GM23338 (cell line): ENCODE results near the gene POLE4. TPM values are rescaled to one million over a fixed set of nuclear protein-coding genes. Genes with fewer than 3 reads are reported as not detected.
A peak's percentile ranks its signal among the peaks of the same experiment; 100 is the strongest.

Source experiments
- ATAC-seq: fragments of 200-7000 bp; cut with Tn5 transposase; 3 replicates; pipeline ENCODE4 v1.9.1; 2020
- DNase-seq: peaks from one replicate; pipeline ENCODE4 v3.0.0-alpha.2; 2015; ENCODE audit warnings: low spot score
- H2AFZ ChIP-seq: fragments of 200-600 bp; sonication (generic); 2 replicates; pipeline ENCODE4 v1.8.0; 2016; ENCODE audit warnings: antibody characterized with exemption, mild to moderate bottlenecking, moderate library complexity
- H3F3A ChIP-seq: fragments of 200-600 bp; sonication (generic); replicated peaks from 2 replicates; pipeline ENCODE4 v1.8.0; 2017; ENCODE audit warnings: antibody characterized with exemption, mixed run types, low read depth
- H3K27ac ChIP-seq: fragments of 200-600 bp; sonication (generic); 2 replicates; pipeline ENCODE4 v1.6.1; 2016; ENCODE audit warnings: low read depth
- H3K27me3 ChIP-seq: fragments of 200-600 bp; sonication (generic); 2 replicates; pipeline ENCODE4 v1.8.0; 2016; ENCODE audit warnings: mild to moderate bottlenecking, mixed run types, moderate library complexity; ENCODE audit not compliant: insufficient read depth
- H3K36me3 ChIP-seq: fragments of 200-600 bp; sonication (generic); 2 replicates; pipeline ENCODE4 v1.8.0; 2016; ENCODE audit warnings: mild to moderate bottlenecking; ENCODE audit not compliant: insufficient read depth
- H3K4me1 ChIP-seq: fragments of 200-600 bp; sonication (generic); 2 replicates; pipeline ENCODE4 v1.8.0; 2016; ENCODE audit warnings: mild to moderate bottlenecking, moderate library complexity; ENCODE audit not compliant: insufficient read depth
- H3K4me2 ChIP-seq: fragments of 200-600 bp; sonication (generic); 2 replicates; pipeline ENCODE4 v1.7.1; 2017; ENCODE audit warnings: mixed run types
- H3K4me3 ChIP-seq: fragments of 200-600 bp; sonication (generic); 2 replicates; pipeline ENCODE4 v1.6.1; 2016; ENCODE audit warnings: mixed run types
- H3K79me2 ChIP-seq: fragments of 200-600 bp; sonication (generic); replicated peaks from 2 replicates; pipeline ENCODE4 v1.8.0; 2017; ENCODE audit warnings: mild to moderate bottlenecking; ENCODE audit not compliant: insufficient read depth
- H3K9me2 ChIP-seq: fragments of 200-600 bp; sonication (generic); 2 replicates; pipeline ENCODE4 v1.8.0; 2017; ENCODE audit not compliant: insufficient read depth
- H4K20me1 ChIP-seq: fragments of 200-600 bp; sonication (generic); replicated peaks from 2 replicates; pipeline ENCODE4 v1.8.0; 2017; ENCODE audit warnings: mild to moderate bottlenecking; ENCODE audit not compliant: insufficient read depth
- H3K27ac Mint-ChIP-seq: 2 replicates; pipeline ENCODE4 v1.8.0; 2020; ENCODE audit warnings: inconsistent platforms, mild to moderate bottlenecking, moderate library complexity, mixed read lengths
- H3K27me3 Mint-ChIP-seq: 3 replicates; pipeline ENCODE4 v1.8.0; 2022; ENCODE audit warnings: low read depth, mild to moderate bottlenecking, moderate library complexity, mixed read lengths, inconsistent platforms; ENCODE audit not compliant: insufficient read depth, poor library complexity
- H3K36me3 Mint-ChIP-seq: 3 replicates; pipeline ENCODE4 v1.8.0; 2021; ENCODE audit warnings: low read depth, mild to moderate bottlenecking, inconsistent platforms, moderate library complexity, mixed read lengths
- H3K4me1 Mint-ChIP-seq: 3 replicates; pipeline ENCODE4 v1.8.0; 2020; ENCODE audit warnings: mild to moderate bottlenecking, inconsistent platforms, mixed read lengths
- H3K4me3 Mint-ChIP-seq: 3 replicates; pipeline ENCODE4 v1.8.0; 2021; ENCODE audit warnings: moderate library complexity, mild to moderate bottlenecking, inconsistent platforms, mixed read lengths
- H3K9me3 Mint-ChIP-seq: 3 replicates; pipeline ENCODE4 v1.8.0; 2020; ENCODE audit warnings: moderate library complexity, mild to moderate bottlenecking, inconsistent platforms, mixed read lengths
- CREB1 ChIP-seq: fragments of 250-450 bp; sonication (Bioruptor Pico); IDR thresholded peaks from 2 replicates; pipeline ENCODE4 v1.5.0; 2020; ENCODE audit warnings: low read depth, mild to moderate bottlenecking, moderate library complexity
- EZH2 ChIP-seq: fragments of 200-600 bp; sonication (generic); IDR thresholded peaks from one replicate; pipeline ENCODE4 v1.8.0; 2017; ENCODE audit warnings: antibody characterized with exemption, mild to moderate bottlenecking, low read depth; ENCODE audit not compliant: unreplicated experiment
- STAT1 ChIP-seq: IDR thresholded peaks from one replicate; pipeline ENCODE4 v1.6.1; 2016; ENCODE audit warnings: antibody characterized with exemption; ENCODE audit not compliant: unreplicated experiment
- ZNF114 ChIP-seq: fragments of 250-450 bp; sonication (Bioruptor Pico); IDR thresholded peaks from 2 replicates; pipeline ENCODE4 v1.5.0; 2020; ENCODE audit warnings: mild to moderate bottlenecking, moderate library complexity
- polyA plus RNA-seq: library from polyadenylated mRNA; unstranded; fragments of >200 nt; fragmentation: Nextera tagmentation; extraction: Ambion mirVana; gene quantifications from 2 replicates; pipeline ENCODE4 v1.2.1, GENCODE V29; 2016
- total RNA-seq: library from RNA; depleted of rRNA; stranded (reverse); fragments of >200 nt; shearing (Covaris generic); gene quantifications from 2 replicates; pipeline ENCODE4 v1.2.3, GENCODE V29; 2014
- TF ChIP-seq, protein P1 (sequence below): fragments of 250-450 bp; sonication (Bioruptor Pico); IDR thresholded peaks from 2 replicates; pipeline ENCODE4 v1.5.0; 2020; ENCODE audit warnings: mild to moderate bottlenecking, moderate library complexity
- TF ChIP-seq, protein P2 (sequence below): IDR thresholded peaks from 2 replicates; pipeline ENCODE4 v1.6.1; 2016; ENCODE audit warnings: antibody characterized with exemption
- TF ChIP-seq, protein P3 (sequence below), 2 experiments: fragments of 200-600 bp in 1 of 2; sonication (generic) in 1 of 2; conservative IDR thresholded peaks; 2 replicates each; pipeline versions ENCODE4 v1.5.1 to v1.6.1; 2016 to 2017; ENCODE audit warnings: antibody characterized with exemption in 2 of 2, low read depth in 2 of 2, mild to moderate bottlenecking in 2 of 2, moderate library complexity in 1 of 2

POLE4 gene
- total and polyA plus RNA-seq, 2 experiments from 2014 or later, result 24.4 to 105 TPM

DNA sequence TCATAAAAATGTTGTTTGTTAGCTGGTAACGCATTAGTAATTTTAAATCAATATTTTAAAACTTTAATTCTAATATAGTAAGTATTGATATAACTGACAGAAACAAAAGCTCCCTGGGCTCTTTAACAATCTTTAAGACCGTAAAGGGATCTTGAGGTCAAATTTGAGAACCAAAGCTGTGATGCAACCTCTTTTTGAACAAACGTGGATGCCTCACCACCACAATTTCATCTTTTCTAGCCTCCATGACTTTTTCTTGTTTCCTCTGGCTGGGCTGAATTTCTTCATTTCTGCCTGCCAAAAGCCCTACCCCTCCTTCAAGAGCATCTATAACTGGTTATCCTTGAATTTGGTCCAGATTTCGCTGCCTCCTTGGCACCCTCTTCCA, 563 bp upstream of the POLE4 start (continued):
- TF ChIP-seq, protein P1, sequence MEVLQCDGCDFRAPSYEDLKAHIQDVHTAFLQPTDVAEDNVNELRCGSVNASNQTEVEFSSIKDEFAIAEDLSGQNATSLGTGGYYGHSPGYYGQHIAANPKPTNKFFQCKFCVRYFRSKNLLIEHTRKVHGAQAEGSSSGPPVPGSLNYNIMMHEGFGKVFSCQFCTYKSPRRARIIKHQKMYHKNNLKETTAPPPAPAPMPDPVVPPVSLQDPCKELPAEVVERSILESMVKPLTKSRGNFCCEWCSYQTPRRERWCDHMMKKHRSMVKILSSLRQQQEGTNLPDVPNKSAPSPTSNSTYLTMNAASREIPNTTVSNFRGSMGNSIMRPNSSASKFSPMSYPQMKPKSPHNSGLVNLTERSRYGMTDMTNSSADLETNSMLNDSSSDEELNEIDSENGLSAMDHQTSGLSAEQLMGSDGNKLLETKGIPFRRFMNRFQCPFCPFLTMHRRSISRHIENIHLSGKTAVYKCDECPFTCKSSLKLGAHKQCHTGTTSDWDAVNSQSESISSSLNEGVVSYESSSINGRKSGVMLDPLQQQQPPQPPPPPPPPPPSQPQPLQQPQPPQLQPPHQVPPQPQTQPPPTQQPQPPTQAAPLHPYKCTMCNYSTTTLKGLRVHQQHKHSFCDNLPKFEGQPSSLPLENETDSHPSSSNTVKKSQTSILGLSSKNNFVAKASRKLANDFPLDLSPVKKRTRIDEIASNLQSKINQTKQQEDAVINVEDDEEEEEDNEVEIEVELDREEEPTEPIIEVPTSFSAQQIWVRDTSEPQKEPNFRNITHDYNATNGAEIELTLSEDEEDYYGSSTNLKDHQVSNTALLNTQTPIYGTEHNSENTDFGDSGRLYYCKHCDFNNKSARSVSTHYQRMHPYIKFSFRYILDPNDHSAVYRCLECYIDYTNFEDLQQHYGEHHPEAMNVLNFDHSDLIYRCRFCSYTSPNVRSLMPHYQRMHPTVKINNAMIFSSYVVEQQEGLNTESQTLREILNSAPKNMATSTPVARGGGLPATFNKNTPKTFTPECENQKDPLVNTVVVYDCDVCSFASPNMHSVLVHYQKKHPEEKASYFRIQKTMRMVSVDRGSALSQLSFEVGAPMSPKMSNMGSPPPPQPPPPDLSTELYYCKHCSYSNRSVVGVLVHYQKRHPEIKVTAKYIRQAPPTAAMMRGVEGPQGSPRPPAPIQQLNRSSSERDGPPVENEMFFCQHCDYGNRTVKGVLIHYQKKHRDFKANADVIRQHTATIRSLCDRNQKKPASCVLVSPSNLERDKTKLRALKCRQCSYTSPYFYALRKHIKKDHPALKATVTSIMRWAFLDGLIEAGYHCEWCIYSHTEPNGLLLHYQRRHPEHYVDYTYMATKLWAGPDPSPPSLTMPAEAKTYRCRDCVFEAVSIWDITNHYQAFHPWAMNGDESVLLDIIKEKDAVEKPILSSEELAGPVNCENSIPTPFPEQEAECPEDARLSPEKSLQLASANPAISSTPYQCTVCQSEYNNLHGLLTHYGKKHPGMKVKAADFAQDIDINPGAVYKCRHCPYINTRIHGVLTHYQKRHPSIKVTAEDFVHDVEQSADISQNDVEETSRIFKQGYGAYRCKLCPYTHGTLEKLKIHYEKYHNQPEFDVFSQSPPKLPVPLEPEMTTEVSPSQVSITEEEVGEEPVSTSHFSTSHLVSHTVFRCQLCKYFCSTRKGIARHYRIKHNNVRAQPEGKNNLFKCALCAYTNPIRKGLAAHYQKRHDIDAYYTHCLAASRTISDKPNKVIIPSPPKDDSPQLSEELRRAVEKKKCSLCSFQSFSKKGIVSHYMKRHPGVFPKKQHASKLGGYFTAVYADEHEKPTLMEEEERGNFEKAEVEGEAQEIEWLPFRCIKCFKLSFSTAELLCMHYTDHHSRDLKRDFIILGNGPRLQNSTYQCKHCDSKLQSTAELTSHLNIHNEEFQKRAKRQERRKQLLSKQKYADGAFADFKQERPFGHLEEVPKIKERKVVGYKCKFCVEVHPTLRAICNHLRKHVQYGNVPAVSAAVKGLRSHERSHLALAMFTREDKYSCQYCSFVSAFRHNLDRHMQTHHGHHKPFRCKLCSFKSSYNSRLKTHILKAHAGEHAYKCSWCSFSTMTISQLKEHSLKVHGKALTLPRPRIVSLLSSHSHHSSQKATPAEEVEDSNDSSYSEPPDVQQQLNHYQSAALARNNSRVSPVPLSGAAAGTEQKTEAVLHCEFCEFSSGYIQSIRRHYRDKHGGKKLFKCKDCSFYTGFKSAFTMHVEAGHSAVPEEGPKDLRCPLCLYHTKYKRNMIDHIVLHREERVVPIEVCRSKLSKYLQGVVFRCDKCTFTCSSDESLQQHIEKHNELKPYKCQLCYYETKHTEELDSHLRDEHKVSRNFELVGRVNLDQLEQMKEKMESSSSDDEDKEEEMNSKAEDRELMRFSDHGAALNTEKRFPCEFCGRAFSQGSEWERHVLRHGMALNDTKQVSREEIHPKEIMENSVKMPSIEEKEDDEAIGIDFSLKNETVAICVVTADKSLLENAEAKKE (CRISPR knock-in tag), result no peak
- no peak for TF ChIP-seq STAT1
- TF ChIP-seq, protein P2, sequence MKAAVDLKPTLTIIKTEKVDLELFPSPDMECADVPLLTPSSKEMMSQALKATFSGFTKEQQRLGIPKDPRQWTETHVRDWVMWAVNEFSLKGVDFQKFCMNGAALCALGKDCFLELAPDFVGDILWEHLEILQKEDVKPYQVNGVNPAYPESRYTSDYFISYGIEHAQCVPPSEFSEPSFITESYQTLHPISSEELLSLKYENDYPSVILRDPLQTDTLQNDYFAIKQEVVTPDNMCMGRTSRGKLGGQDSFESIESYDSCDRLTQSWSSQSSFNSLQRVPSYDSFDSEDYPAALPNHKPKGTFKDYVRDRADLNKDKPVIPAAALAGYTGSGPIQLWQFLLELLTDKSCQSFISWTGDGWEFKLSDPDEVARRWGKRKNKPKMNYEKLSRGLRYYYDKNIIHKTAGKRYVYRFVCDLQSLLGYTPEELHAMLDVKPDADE, result no peak
- no peak for TF ChIP-seq EZH2

DNA sequence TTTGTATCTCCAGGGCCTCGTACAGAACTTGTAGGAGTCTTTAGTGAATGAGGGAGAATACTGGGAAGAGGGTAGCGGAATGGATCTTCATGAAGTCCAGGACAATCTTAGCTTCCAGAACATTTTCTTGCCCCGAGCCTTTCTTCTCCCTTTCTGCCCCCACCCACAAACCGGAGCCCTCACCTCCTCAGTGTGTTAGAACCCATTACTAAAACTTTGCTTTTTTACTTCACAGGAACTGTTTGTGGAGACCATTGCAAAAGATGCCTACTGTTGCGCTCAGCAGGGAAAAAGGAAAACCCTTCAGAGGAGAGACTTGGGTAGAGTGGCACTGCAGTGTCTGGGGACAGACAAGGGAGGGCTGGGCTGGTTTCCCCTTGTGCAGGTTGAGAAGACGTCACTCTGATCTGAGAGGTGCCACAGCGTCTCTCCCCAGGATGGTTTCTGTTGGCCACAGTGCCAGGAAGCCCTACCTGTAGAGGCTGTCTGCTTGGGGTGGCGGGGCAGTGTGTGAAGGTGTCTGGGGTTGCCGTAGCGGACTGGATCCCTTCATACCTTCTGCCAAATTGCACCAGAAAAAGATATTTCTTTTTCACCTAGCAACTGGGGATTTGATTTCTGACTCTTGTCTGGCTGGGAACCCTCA, 786 bp downstream of the POLE4 start:
- H2AFZ ChIP-seq, result peak overlapping the region; percentile 81; the same call in 1 of the 2 replicates
- no peaks in the 10 kb centered on the region for H3K36me3 ChIP-seq
- peaks cover 9% of the 10 kb centered on the region for H3K27me3 ChIP-seq
- H4K20me1 ChIP-seq, result no peaks in the 10 kb centered on the region
- Mint-ChIP-seq H3K27me3 (peaks cover 17% of the 10 kb centered on the region), H3K9me3 (peaks cover 18% of the 10 kb centered on the region), H3K4me1 (peaks cover 3% of the 10 kb centered on the region; the same call in 2 of the 3 replicates), H3K36me3 (peaks cover 43% of the 10 kb centered on the region), H3K27ac (no peak overlapping the region), H3K4me3 (peak overlapping the region; percentile 66)
- peak overlapping the region; percentile 86 for H3K4me2 ChIP-seq
- ATAC-seq, result no peak
- H3K4me3 ChIP-seq, result peak overlapping the region; percentile 76
- 0 out of 2 replicates have a peak, but pooled peaks cover 6% of the 10 kb centered on the region for H3K9me2 ChIP-seq
- peaks cover 8% of the 10 kb centered on the region for H3K4me1 ChIP-seq
- H3K79me2 ChIP-seq, result 0 out of 2 replicates have a peak, but pooled peaks cover 3% of the 10 kb centered on the region
- DNase-seq, result no peak
- no peaks in the 10 kb centered on the region for H3F3A ChIP-seq
- H3K27ac ChIP-seq, result no peak overlapping the region
- no peak for TF ChIP-seq CREB1 (CRISPR knock-in tag)
- TF ChIP-seq, protein P2, result no peak
- TF ChIP-seq, protein P3, sequence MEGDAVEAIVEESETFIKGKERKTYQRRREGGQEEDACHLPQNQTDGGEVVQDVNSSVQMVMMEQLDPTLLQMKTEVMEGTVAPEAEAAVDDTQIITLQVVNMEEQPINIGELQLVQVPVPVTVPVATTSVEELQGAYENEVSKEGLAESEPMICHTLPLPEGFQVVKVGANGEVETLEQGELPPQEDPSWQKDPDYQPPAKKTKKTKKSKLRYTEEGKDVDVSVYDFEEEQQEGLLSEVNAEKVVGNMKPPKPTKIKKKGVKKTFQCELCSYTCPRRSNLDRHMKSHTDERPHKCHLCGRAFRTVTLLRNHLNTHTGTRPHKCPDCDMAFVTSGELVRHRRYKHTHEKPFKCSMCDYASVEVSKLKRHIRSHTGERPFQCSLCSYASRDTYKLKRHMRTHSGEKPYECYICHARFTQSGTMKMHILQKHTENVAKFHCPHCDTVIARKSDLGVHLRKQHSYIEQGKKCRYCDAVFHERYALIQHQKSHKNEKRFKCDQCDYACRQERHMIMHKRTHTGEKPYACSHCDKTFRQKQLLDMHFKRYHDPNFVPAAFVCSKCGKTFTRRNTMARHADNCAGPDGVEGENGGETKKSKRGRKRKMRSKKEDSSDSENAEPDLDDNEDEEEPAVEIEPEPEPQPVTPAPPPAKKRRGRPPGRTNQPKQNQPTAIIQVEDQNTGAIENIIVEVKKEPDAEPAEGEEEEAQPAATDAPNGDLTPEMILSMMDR (conservative IDR thresholded peaks at IDR 0.05; ENCODE audit: low read depth in 2 of 2), result no peak
- no peak for TF ChIP-seq ZNF114 (CRISPR knock-in tag)
